Choroid plexus epithelial cell (primary cell): ENCODE data around the gene INPP4B.

Experiments
- DNase-seq: peaks from one replicate; pipeline ENCODE4 v3.0.0-alpha.2; 2010; ENCODE audit warnings: low read depth
- H3K4me3 ChIP-seq: 2 replicates; pipeline ENCODE4 v1.5.1; 2011; ENCODE audit warnings: low read depth, mild to moderate bottlenecking, control low read depth, low read length, moderate library complexity
- TF ChIP-seq, protein P1 (sequence below): conservative IDR thresholded peaks from 2 replicates; pipeline ENCODE4 v1.5.1; 2011; ENCODE audit warnings: low read depth, mild to moderate bottlenecking, control low read depth, inconsistent platforms, low read length, moderate library complexity

INPP4B gene

DNA sequence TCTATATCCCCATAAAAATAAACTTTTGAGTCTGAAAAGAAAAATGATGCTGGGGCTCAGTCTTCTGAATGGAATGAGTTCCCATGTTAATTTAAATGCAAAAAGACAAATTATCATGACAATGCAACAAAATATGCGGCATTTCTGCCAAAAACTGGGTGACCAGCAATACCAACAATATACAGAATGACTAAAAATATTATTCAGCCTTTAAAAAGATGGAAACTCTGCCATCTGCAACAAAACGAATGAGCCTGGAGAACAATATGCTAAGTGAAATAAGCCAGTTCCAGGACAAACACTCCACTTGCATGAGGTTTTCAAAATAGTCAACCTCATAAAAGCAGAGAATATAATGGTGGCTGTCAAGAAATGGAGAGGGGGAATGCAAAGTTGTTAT is 651.2 kb downstream of the INPP4B start:
- DNase-seq = no peak
- H3K4me3 ChIP-seq = no peak overlapping the region
- TF ChIP-seq, protein P1, sequence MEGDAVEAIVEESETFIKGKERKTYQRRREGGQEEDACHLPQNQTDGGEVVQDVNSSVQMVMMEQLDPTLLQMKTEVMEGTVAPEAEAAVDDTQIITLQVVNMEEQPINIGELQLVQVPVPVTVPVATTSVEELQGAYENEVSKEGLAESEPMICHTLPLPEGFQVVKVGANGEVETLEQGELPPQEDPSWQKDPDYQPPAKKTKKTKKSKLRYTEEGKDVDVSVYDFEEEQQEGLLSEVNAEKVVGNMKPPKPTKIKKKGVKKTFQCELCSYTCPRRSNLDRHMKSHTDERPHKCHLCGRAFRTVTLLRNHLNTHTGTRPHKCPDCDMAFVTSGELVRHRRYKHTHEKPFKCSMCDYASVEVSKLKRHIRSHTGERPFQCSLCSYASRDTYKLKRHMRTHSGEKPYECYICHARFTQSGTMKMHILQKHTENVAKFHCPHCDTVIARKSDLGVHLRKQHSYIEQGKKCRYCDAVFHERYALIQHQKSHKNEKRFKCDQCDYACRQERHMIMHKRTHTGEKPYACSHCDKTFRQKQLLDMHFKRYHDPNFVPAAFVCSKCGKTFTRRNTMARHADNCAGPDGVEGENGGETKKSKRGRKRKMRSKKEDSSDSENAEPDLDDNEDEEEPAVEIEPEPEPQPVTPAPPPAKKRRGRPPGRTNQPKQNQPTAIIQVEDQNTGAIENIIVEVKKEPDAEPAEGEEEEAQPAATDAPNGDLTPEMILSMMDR = no peak

- TF ChIP-seq, protein P1 = no peak
- DNase-seq = no peak
- no peak overlapping the region for H3K4me3 ChIP-seq
These were observed 654.2 kb downstream of the INPP4B start for GRCh38 chr4:142191901-142192300.

DNA sequence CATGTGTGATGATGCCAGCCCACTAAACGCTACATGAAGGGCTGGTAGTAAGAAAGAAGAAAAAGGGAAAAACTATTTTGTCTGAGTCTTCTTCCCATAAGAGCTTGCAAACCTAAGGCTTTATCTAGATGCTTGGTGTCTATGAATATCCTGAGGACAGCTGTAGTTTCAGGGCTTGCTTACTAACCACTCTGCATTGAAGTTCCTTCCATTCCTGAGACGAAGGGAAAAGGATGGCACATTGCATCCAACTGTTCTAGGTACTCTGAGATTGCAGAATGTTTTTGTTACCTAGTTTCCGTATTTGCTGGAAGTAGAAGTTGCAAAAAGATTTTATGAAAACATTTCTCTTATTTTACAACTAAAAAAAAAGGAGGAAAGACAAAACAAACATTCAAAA is 665.1 kb downstream of the INPP4B start:
- no peak overlapping the region for H3K4me3 ChIP-seq
- no peak for DNase-seq
- TF ChIP-seq, protein P1 = no peak

DNA sequence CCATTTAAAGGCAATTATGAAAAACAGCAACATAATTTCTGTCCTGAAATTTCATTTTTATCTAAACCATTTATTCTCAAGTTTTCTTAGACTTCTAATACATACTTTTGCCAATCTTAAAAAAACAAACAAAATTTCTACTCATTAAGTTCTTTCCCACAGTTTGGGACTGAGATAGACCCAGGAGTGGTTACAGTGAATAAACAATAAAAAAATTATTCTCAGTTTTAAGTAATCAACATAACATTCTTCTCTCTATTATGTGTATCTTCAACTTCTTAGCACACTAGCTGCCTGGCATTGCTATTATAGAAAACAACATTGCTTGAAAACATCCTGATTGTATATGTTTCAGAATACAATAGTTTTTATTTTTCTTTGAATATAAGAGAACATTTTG is 676.9 kb downstream of the INPP4B start:
- no peak overlapping the region for H3K4me3 ChIP-seq
- TF ChIP-seq, protein P1 = no peak
- DNase-seq = no peak

DNA sequence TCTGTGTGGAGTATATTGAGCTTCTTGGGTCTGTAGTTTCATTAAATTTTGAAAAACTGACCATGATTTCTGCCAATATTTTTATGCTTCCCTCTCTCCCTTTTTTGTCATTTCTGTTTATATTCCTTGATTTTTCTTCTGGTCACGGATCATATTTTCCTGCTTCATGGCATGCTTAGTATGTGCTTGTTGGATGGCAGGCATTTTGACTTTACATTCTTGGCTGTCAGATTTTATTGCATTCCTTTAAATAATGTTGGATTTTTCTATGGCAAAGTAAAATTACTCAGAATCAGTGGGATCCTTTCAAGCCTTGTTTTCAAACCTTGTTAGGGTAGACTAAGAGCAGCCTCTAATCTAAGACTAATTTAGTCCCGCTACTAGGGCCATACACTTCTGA is 677.9 kb downstream of the INPP4B start:
- DNase-seq = no peak
- no peak overlapping the region for H3K4me3 ChIP-seq
- TF ChIP-seq, protein P1 = no peak

DNA sequence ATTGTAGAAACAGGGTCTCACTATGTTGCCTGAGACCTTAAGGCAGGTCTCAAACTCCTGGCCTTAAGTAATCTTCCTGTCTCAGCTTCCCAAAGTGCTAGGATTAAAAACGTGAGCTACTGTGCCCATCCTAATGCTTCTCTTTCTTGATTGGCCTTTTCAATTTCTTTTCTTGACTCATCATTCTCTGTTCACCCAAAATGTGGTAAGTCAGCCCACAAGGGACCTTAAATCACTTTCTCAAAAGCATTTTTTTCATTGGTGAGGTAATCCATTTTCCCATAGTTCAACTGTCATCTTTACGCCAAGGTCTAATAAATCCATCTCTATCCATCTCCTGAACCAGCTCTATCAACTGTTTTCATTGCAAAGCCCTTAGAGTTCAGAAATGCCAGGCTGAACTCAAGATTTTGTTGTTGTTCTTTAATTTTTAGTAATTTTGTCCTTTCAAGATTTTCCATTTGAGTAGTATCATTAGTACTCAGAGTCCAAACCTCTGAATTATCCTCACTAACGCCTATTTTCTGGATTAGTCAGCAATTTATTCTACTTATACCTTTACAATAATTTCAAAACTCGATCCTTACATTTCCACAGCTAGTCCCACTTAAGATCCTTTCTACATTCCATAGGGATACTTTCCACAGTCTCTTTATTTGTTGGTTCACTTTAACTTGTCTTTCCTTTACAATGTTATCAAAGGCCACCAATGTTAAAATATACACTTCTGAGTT is 681.2 kb downstream of the INPP4B start:
- TF ChIP-seq, protein P1 = no peak
- H3K4me3 ChIP-seq = no peak overlapping the region
- no peak for DNase-seq

GRCh38 chr4:142161086-142161485 is 685.0 kb downstream of the INPP4B start:
- TF ChIP-seq, protein P1 = no peak
- no peak for DNase-seq
- H3K4me3 ChIP-seq = no peak overlapping the region
